ENCODE measurements around the gene DHRS7C.
"Not testable (repeated sequence)": the region's sequence is repeated elsewhere in the genome, so short reads cannot be mapped to it uniquely, and the experiment has no call there.

The DHRS7C gene

DNA sequence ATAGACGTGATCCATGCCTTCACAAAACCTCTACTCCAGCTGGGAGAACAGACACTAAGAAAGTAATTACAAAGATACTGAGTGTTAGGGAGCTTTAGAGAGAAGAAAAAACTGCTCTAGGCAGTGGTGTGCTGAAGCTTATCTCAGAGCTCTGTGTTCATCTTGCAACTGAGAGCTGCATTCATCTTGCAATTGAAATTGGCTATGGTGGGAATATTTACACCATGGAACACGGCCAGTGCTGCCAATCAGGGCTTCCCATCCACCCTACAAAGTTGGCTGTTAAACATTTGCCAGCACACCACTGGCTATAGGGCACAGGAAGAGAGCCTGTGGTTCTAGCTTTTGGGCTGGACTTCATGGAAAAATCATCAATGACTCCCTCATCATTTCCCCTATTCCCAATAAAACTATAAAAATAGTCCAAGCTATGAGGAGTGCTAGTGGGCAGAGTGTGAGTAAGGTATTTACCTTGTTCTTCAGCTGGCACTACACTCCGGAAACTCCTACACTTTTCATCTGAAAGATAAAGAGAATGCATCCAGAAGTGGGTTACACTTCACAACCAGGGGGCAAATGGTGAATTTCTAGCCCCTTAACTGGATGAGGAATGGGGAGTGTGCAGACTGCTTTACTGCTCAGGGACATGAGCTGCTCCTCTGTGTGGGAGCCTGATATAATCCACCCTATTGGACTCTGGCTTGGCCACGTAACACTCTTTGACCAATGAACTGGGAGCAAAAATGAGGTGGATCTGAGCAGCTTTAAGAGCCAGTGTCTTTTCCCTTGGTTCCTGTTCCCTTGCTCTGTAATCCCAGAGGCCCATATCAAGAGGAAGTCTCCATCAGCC, 18.9 kb upstream of the DHRS7C start:
- no peak for DNase-seq

DNA sequence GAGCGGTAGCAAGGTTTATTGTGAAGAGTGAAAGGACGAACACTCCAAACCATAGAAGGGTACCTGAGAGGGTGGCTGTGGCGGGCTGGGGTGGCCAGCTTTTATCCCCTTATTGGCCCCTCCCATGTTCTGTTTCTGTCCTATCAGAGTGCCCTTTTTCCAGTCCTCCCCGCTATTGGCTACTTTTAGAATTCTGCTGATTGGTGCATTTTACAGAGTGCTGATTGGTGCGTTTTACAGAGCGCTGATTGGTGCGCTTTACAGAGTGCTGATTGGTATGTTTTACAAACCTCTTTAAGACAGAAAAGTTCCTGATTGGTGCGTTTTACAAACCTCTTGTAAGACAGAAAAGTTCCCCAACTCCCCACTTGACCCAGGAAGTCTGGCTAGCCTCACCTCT, 18.0 kb upstream of the DHRS7C start:
- DNase-seq = no peak

DNA sequence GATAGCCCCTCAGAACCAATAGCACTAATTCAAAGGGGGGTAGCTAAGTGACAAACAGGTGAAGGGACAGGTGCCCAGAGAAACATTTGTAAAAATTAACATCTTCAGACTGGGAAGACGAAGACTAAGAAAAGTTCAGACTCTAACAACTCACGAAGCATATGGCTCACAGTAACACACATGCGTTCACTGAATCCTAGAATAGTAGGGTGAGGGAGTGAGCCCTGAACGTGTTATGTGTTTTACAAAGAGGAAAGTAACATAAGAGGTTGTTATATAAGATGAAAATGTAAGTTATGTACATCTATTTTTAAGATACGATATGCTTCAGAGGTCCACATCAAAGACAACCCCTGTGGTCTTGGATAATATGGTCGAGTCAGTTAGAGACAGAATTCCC, 15.3 kb upstream of the DHRS7C start:
- DNase-seq = no peak

DNA sequence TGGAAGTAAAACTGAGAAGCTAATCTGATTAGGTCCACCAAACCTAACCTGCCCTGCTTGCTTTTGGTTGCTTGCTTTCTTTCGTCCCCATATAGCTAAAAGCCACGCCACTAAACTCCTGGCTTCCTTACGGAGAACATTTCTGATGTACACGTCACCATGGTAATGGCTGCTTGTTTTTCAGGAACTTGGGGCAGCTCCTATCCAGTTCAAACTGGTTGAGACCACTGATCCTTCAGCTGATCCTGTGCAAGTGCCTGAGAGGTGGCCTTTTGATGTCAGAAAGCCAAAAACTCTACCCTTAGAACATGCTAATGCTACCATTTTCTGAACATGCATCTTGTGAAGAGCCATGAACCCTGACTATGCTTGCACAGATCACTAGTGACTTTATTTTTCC, 14.4 kb upstream of the DHRS7C start:
- no peak for DNase-seq

DNA sequence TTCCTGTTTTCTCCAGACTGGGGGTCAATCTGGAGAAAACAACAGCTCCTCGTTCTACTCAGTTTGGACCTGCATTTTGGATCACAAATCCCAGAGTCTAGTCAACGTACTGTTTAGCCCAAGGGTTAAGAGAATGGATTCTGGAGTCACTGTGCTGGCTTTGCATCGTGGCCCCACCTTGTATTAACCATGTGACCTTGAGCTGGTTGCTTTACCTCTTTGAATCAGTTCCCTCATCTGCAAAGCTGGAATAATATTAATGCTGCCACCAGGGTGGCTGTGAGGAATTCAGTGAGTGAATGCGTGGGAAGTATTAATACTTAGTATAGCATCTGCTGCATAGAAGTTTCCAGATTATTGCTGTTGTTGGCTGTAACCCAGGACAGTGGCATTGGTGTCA, 11.3 kb upstream of the DHRS7C start:
- no peak for DNase-seq

DNA sequence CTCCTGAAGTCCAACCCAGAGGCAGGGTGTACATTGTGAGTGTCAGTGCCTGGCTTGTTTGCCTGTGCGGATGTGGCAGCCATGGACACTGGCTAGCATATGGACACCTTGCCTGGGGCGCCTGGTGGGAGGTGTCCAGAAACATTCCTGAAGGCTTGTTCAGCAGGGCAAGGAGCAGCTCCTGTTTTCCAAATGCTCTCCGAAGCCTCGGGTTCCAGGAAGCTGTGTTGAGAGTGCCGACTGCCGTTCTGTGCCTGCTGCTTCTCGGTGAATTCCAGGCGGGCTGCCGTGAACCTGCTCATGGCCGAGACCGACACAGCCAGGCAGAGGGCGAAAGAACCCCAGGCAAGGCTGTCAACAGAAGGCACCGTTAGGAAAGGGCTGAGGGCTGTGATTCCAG, 10.9 kb upstream of the DHRS7C start:
- DNase-seq = peak; percentile 16

DNA sequence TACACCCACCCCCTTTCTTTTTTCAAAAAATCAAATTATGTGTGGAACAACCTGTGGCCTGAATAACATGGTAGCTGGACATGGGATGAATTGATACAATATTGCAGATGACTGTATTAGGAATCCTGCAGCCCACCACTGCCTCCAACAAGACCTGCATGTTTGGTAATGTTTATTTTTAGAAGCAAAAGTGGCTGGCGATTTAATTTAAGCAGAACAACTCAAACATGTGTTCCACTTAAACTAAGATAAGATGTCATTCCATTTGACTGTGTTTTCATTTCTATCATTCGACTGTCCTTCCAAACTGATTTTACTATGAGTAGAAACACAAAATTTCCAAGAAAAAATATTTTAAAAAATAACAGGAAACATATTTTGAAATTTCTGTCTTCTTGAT, 10.1 kb upstream of the DHRS7C start:
- no peak for DNase-seq

DNA sequence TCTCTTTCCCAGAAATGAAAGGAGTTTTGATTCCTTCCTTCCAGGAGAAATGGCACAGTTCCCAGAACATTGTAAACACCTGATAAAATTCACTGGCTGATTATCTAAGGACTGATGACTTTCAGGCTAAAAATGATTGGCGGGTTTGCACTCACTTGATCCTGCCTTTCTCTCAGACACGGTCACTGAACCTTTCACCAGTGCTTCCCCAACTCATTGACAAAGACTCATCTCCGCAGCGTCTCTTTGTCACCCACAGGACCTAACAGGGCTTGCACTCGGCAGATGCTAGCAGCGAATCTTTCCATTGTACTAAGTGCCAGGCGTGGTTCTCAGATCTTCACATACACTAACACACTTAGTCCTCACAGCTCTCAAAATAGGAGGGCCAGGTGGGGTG, 7.3 kb upstream of the DHRS7C start:
- no peak for DNase-seq

DNA sequence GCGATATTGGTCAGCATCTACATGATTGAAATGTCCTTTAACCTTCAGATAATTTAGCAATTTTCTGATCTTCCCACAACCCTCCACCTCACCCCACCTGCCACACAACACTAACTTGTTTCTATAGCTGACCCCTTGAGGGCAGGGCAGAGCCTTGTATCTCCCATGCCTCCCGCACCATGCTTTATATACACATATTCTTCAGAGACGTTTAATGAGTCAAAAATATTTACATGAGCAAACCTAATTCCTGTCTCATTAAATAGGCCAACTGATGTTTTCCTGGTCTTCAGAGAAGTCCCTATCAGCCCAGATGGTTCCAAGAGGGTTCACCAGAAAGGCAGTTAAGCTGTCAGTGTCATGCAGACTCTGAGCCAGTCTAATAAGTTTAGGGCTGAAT, 6.6 kb upstream of the DHRS7C start:
- no peak for DNase-seq

DNA sequence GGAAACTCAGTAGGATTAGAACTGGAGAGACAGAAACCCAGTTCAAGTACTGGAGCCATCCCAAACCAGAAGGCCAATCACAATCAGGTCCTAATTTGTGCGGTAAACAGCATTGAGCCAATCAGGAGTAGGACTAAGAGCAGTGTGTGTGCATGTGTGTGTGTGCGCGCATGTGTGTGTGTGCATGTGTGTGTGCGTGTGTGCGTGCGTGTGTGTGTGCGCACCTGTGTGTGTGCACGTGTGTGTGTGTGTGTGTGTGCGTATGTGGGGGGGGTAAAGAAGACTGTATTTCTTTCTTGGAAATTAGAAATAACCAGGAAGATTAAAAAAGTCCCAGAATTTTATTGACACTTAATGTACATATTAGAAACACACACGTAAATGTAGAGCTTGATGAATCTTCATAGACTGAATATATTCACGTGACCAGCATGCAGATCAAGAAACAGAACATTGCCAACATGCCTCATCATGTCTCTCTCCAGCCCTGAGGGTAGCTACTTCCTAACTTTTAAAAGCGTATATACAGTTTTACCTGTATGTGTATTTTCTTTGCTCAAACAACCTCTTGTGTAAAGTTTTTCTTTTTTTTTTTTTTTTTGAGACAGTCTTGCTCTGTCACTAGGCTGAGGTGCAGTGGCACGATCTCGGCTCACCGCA, 919 bp upstream of the DHRS7C start:
- DNase-seq = no peak

DNA sequence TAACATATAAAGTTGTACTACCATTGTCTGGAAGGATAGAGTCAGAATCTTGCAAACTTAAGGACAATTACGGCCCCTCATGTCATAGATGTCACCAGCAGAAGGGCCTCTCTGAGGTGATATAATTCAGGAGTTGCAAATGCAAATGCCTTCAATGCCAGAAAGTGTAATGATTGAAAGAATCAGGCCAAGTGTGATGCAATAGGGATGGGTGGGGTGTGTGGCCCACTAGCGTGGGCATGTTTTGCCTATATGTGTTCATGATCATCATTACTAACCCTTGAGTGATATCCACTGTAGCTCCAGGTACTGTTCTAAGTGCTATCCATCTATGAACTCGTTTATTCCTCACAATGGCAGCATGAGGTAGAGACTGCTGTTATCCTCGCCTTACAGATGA, 1.1 kb downstream of the DHRS7C start:
- no peak for DNase-seq

DNA sequence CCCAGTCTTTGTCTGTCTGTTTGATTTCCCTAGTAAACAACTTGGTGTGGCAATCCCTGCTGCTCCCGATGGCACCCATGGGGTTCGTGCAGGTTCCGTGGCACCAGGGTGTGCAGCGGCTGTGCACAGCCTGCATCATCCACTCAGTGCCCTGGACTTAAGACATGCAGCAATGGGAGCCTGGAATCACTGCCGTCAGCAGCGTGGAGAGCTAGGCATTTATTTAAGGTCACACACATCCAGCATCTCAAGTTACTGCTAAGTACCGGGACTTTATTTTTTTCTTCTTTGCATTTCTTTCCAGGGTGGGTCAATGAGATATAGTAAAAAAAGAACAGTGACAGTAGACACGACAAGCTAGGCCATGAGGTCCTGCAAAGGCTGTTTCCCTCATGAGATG, 2.8 kb downstream of the DHRS7C start:
- no peak for DNase-seq

DNA sequence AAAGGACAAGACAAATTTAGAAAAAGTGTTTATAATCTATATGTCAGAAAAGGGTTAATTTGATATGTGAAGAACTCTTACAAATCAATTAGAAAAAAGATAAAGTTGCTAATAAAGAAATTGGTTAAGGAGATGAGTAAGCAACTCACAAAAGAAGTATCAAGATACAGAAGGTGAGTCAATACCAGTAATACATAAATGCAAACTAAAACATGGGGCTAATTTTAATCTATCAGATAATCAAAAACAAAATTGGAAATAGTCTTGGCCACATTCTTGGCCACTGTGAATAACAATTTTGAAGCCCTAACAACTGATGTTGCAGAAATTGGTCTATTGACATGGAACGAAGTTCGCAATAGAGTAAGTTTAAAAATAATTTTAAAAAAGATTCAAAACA, 6.8 kb downstream of the DHRS7C start:
- DNase-seq = no peak

DNA sequence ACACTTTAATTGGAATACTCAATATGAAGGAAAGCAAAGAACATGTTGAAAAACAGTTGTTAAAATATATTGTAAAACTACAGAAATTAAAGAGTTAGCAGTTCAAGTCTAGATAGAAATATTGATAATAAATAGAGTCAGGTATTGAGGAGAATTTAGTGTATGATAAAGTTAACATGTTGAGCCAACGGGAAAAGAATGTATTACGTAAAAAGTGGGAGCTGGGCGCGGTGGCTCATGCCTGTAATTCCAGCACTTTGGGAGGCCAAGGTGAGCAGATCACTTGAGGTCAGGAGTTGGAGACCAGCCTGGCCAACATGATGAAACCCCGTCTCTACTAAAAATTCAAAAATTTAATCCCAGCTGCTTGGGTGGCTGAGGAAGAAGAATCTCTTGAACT, 7.9 kb downstream of the DHRS7C start:
- not testable (repeated sequence) for DNase-seq

DNA sequence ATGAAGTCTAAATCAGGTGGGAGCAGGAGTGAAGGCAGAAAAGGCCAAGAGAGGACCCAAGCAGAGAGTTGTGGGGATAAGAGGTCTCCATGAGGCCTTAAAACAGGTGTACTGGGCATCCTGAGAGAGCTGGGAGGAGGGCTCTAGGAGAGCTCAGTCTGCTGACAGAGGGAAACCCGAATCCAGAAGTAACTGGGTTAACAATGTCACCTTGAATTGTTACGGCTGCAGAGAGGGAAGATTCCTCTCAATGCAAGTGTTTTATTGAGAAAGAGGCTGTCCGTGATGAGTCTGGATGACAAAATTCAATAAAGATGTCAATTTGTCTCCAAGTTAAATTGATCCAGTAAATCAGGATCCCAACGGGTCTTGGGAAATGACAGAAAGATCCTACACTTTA, 8.3 kb downstream of the DHRS7C start:
- DNase-seq = no peak

DNA sequence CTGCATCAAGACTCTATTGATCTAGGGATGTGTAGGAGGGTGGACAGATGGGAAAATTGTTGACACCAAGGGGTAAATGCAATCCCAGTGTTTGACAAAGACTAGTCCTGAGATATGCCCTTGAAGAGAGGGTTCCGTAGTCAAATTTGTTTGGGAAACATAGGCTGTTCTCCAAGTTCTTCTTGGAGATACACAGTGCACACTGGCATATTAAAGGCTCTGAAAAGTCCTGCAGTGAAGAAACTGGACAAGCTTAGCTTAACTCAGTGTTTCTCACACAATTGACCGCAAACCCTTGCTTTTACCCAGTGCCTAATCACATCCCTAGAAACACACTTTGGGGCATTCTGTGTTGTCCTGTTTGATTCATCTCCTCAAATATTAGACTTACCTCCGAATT, 10.8 kb downstream of the DHRS7C start:
- no peak for DNase-seq

DNA sequence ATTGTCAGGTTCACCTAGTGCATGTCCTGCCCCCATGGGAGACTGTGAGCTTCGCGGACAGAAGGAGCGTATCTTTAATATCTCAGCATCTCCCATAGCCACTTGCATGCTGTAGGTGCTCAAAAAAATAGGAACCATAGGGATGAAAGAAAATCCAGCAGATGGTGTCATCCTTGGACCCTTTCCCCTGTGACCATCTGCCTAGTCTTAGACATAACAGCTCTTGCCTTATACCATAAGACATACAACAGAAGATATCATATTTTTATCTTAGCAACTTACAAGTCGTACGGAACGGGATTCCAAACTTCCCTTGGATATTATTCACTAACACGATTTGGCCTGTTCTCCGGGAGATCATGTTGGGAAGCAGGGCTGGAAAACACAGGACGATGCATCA, 14.5 kb downstream of the DHRS7C start:
- no peak for DNase-seq

DNA sequence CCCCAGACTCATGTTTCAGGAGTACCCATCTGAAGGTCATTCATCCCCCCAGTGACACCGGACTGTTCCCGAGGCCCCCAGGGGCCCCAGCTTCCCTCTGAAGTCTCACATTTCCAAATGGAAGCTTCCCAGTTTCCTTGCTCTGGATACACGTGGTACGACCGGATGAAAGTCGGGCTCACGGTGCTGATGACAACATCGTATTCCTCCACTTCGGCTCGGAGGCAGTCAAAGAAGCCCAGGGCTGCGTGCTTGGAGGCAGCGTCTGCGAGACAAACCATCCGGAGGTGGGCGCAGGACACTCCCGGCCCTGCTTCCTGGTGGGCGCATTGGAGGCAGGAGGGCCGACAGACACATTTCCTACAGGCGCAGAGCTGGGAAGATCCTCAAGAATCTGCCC, 18.7 kb downstream of the DHRS7C start:
- DNase-seq = no peak

DNA sequence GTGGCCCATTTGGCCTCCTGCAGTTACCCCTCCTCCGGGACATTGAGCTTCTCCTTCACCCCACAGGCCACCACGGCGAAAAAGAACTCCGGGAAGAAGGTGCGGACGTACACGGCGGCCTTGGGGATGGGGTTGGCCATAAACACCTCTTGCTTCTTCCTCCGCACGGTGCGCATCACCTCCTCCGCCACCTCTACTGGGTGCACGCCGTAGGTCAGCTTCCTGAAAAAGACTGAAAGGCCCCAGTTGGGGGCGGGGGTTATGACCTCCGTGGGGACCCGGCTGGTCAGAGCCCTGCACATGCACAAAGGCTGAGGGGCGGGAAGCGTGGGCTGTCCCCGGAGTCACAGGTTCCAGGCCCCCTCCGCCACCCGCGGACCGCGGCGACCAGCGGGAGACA, 19.9 kb downstream of the DHRS7C start:
- DNase-seq = no peak

DNA sequence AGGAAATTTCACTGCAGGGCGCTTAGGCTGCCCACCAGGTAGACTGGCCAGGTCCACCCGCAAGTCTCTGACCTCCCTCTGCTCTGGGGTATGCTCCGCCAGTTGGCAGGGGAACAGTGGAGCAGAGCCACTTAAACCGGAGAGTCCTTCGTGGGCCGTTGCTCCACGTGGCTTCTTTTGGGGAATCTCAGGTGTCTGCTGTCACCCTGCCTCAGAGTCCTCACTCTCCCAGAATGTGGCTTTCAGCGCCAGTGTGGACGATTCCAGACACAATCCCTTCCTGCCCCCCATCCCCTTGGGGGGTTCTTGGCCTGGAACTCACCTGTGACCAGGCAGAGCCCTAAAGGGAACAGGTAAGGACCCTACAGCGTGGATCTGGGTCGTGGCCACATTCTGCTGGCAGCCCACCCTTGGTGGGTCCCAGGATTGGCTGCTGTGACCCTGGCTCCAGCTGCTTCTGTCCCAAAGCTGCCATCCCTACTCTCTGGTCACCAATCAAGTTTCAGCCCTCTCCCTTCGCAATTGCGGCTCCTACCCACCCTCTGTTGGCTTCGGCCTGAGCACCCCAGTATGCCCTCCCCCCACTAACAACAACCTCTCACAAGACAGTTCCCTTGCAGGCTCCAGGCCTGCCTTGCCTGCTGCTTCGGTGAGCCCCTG, 22.2 kb downstream of the DHRS7C start:
- no peak for DNase-seq

DNA sequence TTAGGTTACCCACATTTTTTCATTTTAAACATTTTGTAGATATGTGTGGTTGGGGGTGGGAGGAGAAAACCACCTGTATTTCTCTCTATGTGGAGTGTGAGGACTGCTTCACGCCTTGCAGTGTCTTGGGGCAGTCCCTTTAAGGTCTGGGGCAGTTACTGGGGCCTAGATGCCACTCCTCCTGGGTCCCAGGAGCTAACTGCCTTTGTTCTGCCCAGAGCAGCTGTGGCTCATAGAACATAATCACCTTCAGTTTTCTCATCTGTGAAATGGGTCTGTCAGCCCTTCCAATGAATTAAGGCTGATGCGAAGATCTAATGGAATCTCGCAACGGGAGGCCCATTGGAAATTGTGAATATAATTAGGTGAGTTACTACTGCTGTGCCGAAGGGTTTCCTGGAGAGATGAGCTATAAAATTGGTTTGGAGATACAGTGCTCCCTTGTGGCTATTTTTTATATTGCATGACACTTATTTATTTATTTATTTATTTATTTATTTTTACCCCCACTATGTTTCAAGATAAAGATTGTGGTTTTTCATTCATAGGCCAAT, 22.9 kb downstream of the DHRS7C start:
- peak; percentile 30 for DNase-seq

DNA sequence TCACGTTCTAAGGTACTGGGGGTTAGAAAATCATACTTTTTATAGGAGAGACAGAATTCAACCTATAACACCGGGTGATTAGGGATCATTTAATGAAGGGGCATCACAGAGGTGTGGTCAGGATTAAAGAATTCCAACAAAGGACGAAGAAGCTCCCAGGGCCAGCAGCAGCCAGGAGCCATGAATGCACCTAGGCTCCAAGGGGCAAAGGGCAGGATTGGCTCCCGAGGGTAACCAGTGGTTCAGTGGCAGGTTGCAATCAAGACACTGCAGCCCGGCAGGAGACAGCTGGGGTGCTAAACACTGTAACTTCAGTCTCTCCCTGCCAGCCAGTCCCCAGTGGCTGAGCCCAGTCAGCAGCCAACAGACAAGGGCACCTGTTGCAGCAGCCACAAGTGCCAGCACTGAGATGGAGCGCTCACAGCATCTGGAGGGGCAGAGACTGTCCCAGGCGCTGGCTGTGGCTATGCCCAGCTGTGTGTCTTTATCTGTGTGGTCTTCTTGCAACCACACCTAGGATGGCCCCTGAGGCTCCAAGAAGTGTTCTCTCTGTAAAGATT, 23.9 kb downstream of the DHRS7C start:
- DNase-seq = no peak

DNA sequence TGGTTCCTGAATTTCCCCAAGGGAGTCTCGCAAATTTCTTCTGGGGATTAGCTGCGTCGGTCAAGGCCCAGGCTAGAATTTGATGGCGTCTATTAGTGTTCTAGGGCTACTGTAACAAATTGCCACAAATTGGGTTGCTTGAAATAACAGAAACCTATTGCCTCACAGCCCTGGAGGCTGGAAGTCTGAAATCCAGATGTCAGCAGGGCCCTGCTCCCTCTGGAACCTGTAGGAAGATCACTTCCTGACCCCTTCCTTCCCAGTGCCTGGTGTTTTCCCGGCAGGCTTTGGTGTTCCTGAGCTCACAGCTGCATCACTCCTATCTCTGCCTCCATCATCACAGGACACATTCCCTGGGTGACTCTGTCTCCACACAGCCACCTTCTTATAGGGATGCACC, 24.4 kb downstream of the DHRS7C start:
- DNase-seq = no peak
